Astrocyte of the hippocampus (primary cell): ENCODE results near the gene PRTFDC1.

Source experiments
- DNase-seq: peaks from one replicate; pipeline ENCODE4 v3.0.0; 2011; ENCODE audit warnings: low read depth, low spot score

The PRTFDC1 gene

GRCh38 chr10:24904824-24905223 lies 47.6 kb downstream of the PRTFDC1 start:
- no peak for DNase-seq

- DNase-seq: no peak
These were observed 50.0 kb downstream of the PRTFDC1 start for GRCh38 chr10:24902400-24902728.

- DNase-seq: peak; percentile 90
These were observed 50.6 kb downstream of the PRTFDC1 start for GRCh38 chr10:24901686-24902399.

GRCh38 chr10:24900888-24901685 lies 51.3 kb downstream of the PRTFDC1 start:
- DNase-seq: no peak

- DNase-seq: no peak
These were observed 52.8 kb downstream of the PRTFDC1 start for GRCh38 chr10:24899571-24899970.

GRCh38 chr10:24898501-24898900 lies 53.9 kb downstream of the PRTFDC1 start:
- DNase-seq: no peak

GRCh38 chr10:24897326-24897926 lies 55.0 kb downstream of the PRTFDC1 start:
- DNase-seq: peak; percentile 76

GRCh38 chr10:24894728-24895127 lies 57.7 kb downstream of the PRTFDC1 start:
- DNase-seq: no peak

GRCh38 chr10:24894309-24894708 lies 58.1 kb downstream of the PRTFDC1 start:
- DNase-seq: peak; percentile 83

GRCh38 chr10:24893127-24893526 lies 59.3 kb downstream of the PRTFDC1 start:
- no peak for DNase-seq

- peak; percentile 76 for DNase-seq
These were observed 60.6 kb downstream of the PRTFDC1 start for GRCh38 chr10:24891823-24892222.

- DNase-seq: peak; percentile 47
These were observed 62.8 kb downstream of the PRTFDC1 start for GRCh38 chr10:24889639-24890038.

- no peak for DNase-seq
These were observed 64.6 kb downstream of the PRTFDC1 start for GRCh38 chr10:24887855-24888231.

- no peak for DNase-seq
These were observed 66.1 kb downstream of the PRTFDC1 start for GRCh38 chr10:24886290-24886680.

- no peak for DNase-seq
These were observed 66.7 kb downstream of the PRTFDC1 start for GRCh38 chr10:24885551-24886289.

GRCh38 chr10:24884793-24885192 lies 67.6 kb downstream of the PRTFDC1 start:
- DNase-seq: no peak

- no peak for DNase-seq
These were observed 68.1 kb downstream of the PRTFDC1 start for GRCh38 chr10:24884316-24884715.

GRCh38 chr10:24883176-24883575 lies 69.2 kb downstream of the PRTFDC1 start:
- DNase-seq: no peak

- peak; percentile 77 for DNase-seq
These were observed 70.2 kb downstream of the PRTFDC1 start for GRCh38 chr10:24882047-24882698.

- DNase-seq: no peak
These were observed 72.5 kb downstream of the PRTFDC1 start for GRCh38 chr10:24879861-24880260.

GRCh38 chr10:24874133-24874532 lies 78.3 kb downstream of the PRTFDC1 start:
- no peak for DNase-seq

GRCh38 chr10:24873281-24873683 lies 79.1 kb downstream of the PRTFDC1 start:
- DNase-seq: peak; percentile 87
